K562 (cell line): ENCODE data around the gene IGLON5. TPM values are rescaled to one million over a fixed set of nuclear protein-coding genes. Genes with fewer than 3 reads are reported as not detected.
A peak's percentile ranks its signal among the peaks of the same experiment; 100 is the strongest.

Source experiments
- ELF2 ChIP-seq: fragments of 250-450 bp; sonication (Bioruptor Pico); IDR thresholded peaks from 2 replicates; pipeline ENCODE4 v1.5.0; 2021; ENCODE audit warnings: mild to moderate bottlenecking
- MYNN ChIP-seq, 2 experiments: sonication (generic); formaldehyde crosslinking in 1 of 2; IDR thresholded peaks; 2 replicates each; pipeline versions ENCODE4 v1.5.0 to v1.6.1; 2016 to 2020; ENCODE audit warnings: antibody characterized with exemption in 1 of 2, missing genetic modification reagents in 1 of 2
- NFIC ChIP-seq: fragments of 450-650 bp; IDR thresholded peaks from 2 replicates; pipeline ENCODE4 v1.6.1; 2017; ENCODE audit warnings: mild to moderate bottlenecking, inconsistent platforms
- PPARD ChIP-seq: fragments of 250-450 bp; sonication (Bioruptor Pico); IDR thresholded peaks from 2 replicates; pipeline ENCODE4 v1.8.0; 2022; ENCODE audit warnings: inconsistent platforms, mild to moderate bottlenecking, moderate library complexity
- RBFOX2 ChIP-seq: fragments of 200-400 bp; formaldehyde crosslinking; IDR thresholded peaks from 2 replicates; pipeline ENCODE4 v1.6.1; 2017; ENCODE audit warnings: low read depth, mild to moderate bottlenecking, low read length, moderate library complexity
- RNF2 ChIP-seq: sonication (generic); IDR thresholded peaks from 2 replicates; pipeline ENCODE4 v1.6.1; 2016
- ZNF24 ChIP-seq: fragments of 450-650 bp; IDR thresholded peaks from 2 replicates; pipeline ENCODE4 v1.6.1; 2016
- ZNF740 ChIP-seq, 3 experiments: fragments of 200-800 bp in 1 of 3; sonication (Bioruptor generic) in 1 of 3; sonication (generic) in 1 of 3; formaldehyde crosslinking in 1 of 3; IDR thresholded peaks; 2 replicates each; pipeline versions ENCODE4 v1.6.1 to v1.8.0; 2016 to 2022; ENCODE audit warnings: mild to moderate bottlenecking in 2 of 3, missing compliant biosample characterization in 2 of 3, missing genetic modification characterization in 2 of 3, missing genetic modification reagents in 1 of 3
- polyA plus RNA-seq, 8 experiments: library from polyadenylated mRNA; depleted of rRNA in 4 of 8; stranded (reverse) in 5 of 8; unstranded in 3 of 8; fragments of >200 nt; fragmentation: Nextera tagmentation in 2 of 8; fragmentation: Illumina TruSeq in 1 of 8; extraction: Ambion mirVana in 2 of 8; extraction: Trizol in 1 of 8; gene quantifications; 2 replicates each; pipeline versions ENCODE4 v1.2.1 to v1.2.3, GENCODE V29; 2011 to 2014; ENCODE audit warnings: inconsistent platforms in 1 of 8, missing spikeins in 1 of 8
- total RNA-seq, 7 experiments: library from RNA; depleted of rRNA in 6 of 7; stranded (reverse); fragments of >200 nt in 6 of 7; fragmentation: Illumina TruSeq in 2 of 7; extraction: Trizol in 2 of 7; gene quantifications; 2 replicates each; pipeline versions ENCODE4 v1.2.1 to v1.2.3, GENCODE V29; 2011 to 2021; ENCODE audit warnings: low replicate concordance in 1 of 7
- TF ChIP-seq, protein P1 (sequence below), 2 experiments: fragments of 450-650 bp in 1 of 2; IDR thresholded peaks; 2 replicates each; pipeline ENCODE4 v1.6.1; 2011 to 2017; ENCODE audit warnings: low read depth in 2 of 2, antibody characterized with exemption in 1 of 2, borderline replicate concordance in 1 of 2, low read length in 1 of 2, mild to moderate bottlenecking in 1 of 2, mixed read lengths in 1 of 2; ENCODE audit not compliant: control insufficient read depth in 1 of 2
- TF ChIP-seq, protein P2 (sequence below): fragments of 250-450 bp; sonication (Bioruptor Pico); IDR thresholded peaks from 2 replicates; pipeline ENCODE4 v1.5.0; 2021; ENCODE audit warnings: mild to moderate bottlenecking, moderate library complexity
- TF ChIP-seq, protein P3 (sequence below): sonication (generic); formaldehyde crosslinking; IDR thresholded peaks from 2 replicates; pipeline ENCODE4 v1.8.1; 2023; ENCODE audit warnings: missing genetic modification reagents, mild to moderate bottlenecking, borderline replicate concordance
- TF ChIP-seq, protein P4 (sequence below): IDR thresholded peaks from 2 replicates; pipeline ENCODE4 v1.6.1; 2011; ENCODE audit not compliant: insufficient read length; ENCODE audit errors: extremely low read depth

IGLON5 gene
- total and polyA plus RNA-seq, 9 of the 15 experiments (the other 6 are each of a cell fraction or from before 2014, with no cell fraction given): 0.03 to 0.22 (median 0.14) TPM; not detected in 2

DNA sequence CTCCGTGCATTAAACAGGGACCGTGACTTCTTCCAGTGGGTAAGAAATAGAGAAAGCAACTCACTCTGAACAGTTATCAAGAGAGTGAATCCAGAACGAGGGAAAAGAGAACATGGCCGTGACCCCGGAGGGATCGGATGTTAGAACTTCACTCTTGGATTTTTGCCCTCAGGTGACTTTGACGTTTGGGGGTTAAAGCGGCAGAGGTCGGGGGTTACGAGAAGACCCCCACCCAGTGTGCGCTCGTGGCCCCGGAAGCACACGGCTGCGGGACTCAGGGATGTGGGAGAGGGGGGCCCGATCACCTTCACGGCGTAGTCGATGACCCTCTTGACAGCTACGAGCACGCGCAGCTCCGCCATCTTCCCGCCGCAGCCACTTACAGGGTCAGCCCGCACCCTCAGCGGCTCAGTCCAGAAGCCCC, 54.5 kb downstream of the IGLON5 start, which contains the start of gene ETFB (continued):
- TF ChIP-seq, protein P1, sequence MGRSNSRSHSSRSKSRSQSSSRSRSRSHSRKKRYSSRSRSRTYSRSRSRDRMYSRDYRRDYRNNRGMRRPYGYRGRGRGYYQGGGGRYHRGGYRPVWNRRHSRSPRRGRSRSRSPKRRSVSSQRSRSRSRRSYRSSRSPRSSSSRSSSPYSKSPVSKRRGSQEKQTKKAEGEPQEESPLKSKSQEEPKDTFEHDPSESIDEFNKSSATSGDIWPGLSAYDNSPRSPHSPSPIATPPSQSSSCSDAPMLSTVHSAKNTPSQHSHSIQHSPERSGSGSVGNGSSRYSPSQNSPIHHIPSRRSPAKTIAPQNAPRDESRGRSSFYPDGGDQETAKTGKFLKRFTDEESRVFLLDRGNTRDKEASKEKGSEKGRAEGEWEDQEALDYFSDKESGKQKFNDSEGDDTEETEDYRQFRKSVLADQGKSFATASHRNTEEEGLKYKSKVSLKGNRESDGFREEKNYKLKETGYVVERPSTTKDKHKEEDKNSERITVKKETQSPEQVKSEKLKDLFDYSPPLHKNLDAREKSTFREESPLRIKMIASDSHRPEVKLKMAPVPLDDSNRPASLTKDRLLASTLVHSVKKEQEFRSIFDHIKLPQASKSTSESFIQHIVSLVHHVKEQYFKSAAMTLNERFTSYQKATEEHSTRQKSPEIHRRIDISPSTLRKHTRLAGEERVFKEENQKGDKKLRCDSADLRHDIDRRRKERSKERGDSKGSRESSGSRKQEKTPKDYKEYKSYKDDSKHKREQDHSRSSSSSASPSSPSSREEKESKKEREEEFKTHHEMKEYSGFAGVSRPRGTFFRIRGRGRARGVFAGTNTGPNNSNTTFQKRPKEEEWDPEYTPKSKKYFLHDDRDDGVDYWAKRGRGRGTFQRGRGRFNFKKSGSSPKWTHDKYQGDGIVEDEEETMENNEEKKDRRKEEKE (IDR thresholded peaks at IDR 0.05; ENCODE audit: borderline replicate concordance in 1 of 2, control insufficient read depth in 1 of 2, low read depth in 2 of 2, low read length in 1 of 2): no peak
- TF ChIP-seq RNF2: no peak
- TF ChIP-seq MYNN (IDR thresholded peaks at IDR 0.05): no peak
- no peak for TF ChIP-seq MYNN (CRISPR knock-in tag; IDR thresholded peaks at IDR 0.05)
- TF ChIP-seq ZNF24: no peak
- TF ChIP-seq PPARD: no peak
- TF ChIP-seq, protein P2, sequence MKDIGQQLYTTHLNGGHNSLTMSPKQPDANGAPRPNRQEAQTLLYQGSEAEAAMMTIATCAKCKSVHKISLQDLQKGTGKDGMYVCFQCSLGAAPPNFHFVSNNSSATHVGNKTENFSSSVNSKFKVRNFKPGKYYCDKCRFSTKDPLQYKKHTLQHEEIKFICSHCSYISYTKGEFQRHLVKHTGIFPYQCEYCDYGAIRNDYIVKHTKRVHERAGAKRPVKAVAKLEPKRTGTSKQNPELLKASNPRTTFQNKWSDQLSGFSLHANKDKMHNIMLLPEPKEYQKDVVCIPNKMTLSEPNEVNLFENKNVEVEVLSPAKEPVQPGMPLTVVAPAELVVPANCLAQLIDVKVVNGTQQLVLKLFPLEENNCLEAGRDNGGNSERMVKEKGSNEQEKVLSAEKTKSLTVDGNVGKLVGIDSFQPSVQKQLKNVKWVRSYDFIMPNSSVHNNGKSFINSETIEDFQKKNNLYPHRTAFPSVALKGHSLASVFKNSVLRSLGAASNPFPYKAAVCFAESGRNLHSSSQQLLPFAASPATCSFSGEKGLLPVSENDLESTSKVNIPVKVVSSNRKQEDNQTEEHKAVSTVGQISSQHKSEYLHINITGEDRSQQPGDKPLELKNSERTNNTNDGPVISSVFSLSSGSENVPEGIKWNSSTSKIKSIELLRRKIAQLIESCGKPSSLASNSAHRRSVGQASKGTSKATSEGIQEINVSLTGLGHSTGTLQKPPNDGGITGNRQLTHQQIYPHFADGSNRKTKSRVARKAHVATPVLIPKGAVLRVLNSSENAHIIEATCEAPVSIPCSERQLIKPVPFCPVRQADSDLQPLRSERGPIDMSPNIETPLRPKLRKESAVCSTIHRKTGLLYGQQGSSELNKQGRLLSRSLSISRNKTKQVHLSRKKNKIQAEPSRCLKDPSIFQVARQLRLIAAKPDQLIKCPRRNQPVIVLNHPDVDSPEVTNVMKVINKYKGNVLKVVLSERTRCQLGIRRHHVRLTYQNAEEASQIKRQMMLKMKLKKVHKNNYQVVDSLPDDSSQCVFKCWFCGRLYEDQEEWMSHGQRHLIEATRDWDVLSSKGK (CRISPR knock-in tag): no peak
- TF ChIP-seq, protein P3, sequence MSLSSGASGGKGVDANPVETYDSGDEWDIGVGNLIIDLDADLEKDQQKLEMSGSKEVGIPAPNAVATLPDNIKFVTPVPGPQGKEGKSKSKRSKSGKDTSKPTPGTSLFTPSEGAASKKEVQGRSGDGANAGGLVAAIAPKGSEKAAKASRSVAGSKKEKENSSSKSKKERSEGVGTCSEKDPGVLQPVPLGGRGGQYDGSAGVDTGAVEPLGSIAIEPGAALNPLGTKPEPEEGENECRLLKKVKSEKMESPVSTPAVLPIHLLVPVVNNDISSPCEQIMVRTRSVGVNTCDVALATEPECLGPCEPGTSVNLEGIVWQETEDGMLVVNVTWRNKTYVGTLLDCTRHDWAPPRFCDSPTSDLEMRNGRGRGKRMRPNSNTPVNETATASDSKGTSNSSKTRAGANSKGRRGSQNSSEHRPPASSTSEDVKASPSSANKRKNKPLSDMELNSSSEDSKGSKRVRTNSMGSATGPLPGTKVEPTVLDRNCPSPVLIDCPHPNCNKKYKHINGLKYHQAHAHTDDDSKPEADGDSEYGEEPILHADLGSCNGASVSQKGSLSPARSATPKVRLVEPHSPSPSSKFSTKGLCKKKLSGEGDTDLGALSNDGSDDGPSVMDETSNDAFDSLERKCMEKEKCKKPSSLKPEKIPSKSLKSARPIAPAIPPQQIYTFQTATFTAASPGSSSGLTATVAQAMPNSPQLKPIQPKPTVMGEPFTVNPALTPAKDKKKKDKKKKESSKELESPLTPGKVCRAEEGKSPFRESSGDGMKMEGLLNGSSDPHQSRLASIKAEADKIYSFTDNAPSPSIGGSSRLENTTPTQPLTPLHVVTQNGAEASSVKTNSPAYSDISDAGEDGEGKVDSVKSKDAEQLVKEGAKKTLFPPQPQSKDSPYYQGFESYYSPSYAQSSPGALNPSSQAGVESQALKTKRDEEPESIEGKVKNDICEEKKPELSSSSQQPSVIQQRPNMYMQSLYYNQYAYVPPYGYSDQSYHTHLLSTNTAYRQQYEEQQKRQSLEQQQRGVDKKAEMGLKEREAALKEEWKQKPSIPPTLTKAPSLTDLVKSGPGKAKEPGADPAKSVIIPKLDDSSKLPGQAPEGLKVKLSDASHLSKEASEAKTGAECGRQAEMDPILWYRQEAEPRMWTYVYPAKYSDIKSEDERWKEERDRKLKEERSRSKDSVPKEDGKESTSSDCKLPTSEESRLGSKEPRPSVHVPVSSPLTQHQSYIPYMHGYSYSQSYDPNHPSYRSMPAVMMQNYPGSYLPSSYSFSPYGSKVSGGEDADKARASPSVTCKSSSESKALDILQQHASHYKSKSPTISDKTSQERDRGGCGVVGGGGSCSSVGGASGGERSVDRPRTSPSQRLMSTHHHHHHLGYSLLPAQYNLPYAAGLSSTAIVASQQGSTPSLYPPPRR (CRISPR knock-in tag): no peak
- TF ChIP-seq, protein P4, sequence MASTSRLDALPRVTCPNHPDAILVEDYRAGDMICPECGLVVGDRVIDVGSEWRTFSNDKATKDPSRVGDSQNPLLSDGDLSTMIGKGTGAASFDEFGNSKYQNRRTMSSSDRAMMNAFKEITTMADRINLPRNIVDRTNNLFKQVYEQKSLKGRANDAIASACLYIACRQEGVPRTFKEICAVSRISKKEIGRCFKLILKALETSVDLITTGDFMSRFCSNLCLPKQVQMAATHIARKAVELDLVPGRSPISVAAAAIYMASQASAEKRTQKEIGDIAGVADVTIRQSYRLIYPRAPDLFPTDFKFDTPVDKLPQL: no peak
- no peak for TF ChIP-seq ELF2
- TF ChIP-seq ZNF740 (CRISPR knock-in tag; IDR thresholded peaks at IDR 0.05): no peak
- no peak for TF ChIP-seq ZNF740 (tag; IDR thresholded peaks at IDR 0.05)
- TF ChIP-seq RBFOX2: peak; percentile 76
- TF ChIP-seq NFIC: peak; percentile 21; the same call in 1 of the 2 replicates
